ENCODE results near the gene STIM1.

DNA sequence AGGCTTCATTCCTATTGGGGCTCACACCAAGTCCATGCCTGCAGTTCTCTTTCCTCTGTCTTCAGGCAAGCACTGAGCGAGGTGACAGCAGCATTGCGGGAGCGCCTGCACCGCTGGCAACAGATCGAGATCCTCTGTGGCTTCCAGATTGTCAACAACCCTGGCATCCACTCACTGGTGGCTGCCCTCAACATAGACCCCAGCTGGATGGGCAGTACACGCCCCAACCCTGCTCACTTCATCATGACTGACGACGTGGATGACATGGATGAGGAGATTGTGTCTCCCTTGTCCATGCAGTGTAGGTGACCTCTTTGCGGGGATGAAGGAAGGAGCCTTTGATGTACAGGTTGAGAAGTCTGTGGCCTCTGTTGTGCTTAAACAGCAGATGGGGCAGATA, 227.7 kb downstream of the STIM1 start:
- TF ChIP-seq POLR2AphosphoS5 (IDR thresholded peaks at IDR 0.05; ENCODE audit: borderline replicate concordance, low read depth, low read length) (no peak), EZH2 (IDR thresholded peaks at IDR 0.05) (no peak)
